HFF-Myc (cell line): Measurements from ENCODE around the gene TRIM68.

Source experiments
- DNase-seq: peaks from one replicate; pipeline ENCODE4 v3.0.0-alpha.2; 2011; ENCODE audit warnings: low read depth; ENCODE audit errors: extremely low read depth
- H3K4me3 ChIP-seq: replicated peaks from 2 replicates; pipeline ENCODE4 v1.5.1; 2011; ENCODE audit warnings: low read depth, mild to moderate bottlenecking, control low read depth, low read length
- CTCF ChIP-seq: IDR thresholded peaks from 2 replicates; pipeline ENCODE4 v1.5.1; 2012; ENCODE audit warnings: mild to moderate bottlenecking, low read depth, low read length, control low read depth; ENCODE audit errors: missing control alignments

Gene TRIM68

GRCh38 chr11:4578624-4579023 is 29.4 kb downstream of the TRIM68 start:
- no peak for TF ChIP-seq CTCF
- DNase-seq, result no peak
- H3K4me3 ChIP-seq, result no peak overlapping the region

- DNase-seq, result no peak
- H3K4me3 ChIP-seq, result no peak overlapping the region
- no peak for TF ChIP-seq CTCF
These were observed 30.3 kb downstream of the TRIM68 start for GRCh38 chr11:4577761-4578160.

GRCh38 chr11:4576880-4577279 is 31.2 kb downstream of the TRIM68 start:
- no peak overlapping the region for H3K4me3 ChIP-seq
- DNase-seq, result no peak
- no peak for TF ChIP-seq CTCF

GRCh38 chr11:4569075-4569474 is 39.0 kb downstream of the TRIM68 start:
- TF ChIP-seq CTCF, result no peak
- H3K4me3 ChIP-seq, result no peak overlapping the region
- no peak for DNase-seq

GRCh38 chr11:4565371-4565770 is 42.7 kb downstream of the TRIM68 start:
- H3K4me3 ChIP-seq, result no peak overlapping the region
- TF ChIP-seq CTCF, result no peak
- DNase-seq, result no peak

GRCh38 chr11:4560467-4560866 is 47.6 kb downstream of the TRIM68 start:
- TF ChIP-seq CTCF, result no peak
- no peak overlapping the region for H3K4me3 ChIP-seq
- no peak for DNase-seq

GRCh38 chr11:4559527-4560440 is 48.2 kb downstream of the TRIM68 start:
- TF ChIP-seq CTCF, result no peak

More at GRCh38 chr11:4559527-4560440, 48.2 kb downstream of the TRIM68 start:
- H3K4me3 ChIP-seq, result no peak overlapping the region
- DNase-seq, result no peak
